ENCODE results near the gene HHIPL2. TPM values are rescaled to one million over a fixed set of nuclear protein-coding genes. Genes with fewer than 3 reads are reported as not detected.

The HHIPL2 gene
- total RNA-seq (2022; extraction: Qiagen RNA extraction): 9.2 to 12.0 TPM (median 10.2 TPM) in 5 replicates

DNA sequence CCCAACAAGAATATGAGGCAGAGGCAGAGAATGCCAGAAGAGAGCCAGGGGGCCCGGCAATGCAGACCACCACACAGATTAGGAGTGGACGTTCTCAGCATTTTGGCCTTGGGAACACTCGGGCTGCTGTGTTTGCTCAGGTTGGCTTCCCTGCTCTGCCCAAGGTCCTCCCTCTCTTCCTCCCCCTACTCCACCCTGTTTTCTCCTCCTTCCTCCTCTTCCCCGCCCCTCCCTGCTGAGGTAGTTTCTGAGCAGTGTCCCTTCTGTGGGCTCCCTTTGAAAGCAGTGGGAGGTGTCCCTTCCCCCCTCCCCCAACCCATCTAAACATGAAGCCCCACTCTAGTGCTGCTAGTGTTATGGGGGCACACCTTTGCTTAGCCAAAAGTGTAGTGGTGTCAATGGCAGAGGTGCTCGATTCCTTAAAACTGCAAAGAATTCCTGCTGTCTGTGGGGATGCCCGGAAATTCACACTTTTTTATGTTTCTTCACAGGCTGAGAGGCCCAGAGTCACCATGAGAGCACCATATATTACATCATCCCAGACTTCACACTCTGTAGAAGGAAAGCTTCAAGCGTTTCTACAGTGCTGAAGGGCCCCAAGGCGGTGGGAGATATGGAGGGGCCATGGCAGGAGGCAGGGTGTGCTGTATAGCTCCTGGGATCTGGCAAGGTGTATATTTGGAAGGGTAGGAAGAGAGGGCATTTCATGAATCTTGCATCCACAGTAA, at the start of gene HHIPL2:
Gene HHIPL2, minus strand, starts transcription at position 161 of the 728 bp plus-strand sequence. Its CDS starts 60 bp downstream, at position 101.

DNA sequence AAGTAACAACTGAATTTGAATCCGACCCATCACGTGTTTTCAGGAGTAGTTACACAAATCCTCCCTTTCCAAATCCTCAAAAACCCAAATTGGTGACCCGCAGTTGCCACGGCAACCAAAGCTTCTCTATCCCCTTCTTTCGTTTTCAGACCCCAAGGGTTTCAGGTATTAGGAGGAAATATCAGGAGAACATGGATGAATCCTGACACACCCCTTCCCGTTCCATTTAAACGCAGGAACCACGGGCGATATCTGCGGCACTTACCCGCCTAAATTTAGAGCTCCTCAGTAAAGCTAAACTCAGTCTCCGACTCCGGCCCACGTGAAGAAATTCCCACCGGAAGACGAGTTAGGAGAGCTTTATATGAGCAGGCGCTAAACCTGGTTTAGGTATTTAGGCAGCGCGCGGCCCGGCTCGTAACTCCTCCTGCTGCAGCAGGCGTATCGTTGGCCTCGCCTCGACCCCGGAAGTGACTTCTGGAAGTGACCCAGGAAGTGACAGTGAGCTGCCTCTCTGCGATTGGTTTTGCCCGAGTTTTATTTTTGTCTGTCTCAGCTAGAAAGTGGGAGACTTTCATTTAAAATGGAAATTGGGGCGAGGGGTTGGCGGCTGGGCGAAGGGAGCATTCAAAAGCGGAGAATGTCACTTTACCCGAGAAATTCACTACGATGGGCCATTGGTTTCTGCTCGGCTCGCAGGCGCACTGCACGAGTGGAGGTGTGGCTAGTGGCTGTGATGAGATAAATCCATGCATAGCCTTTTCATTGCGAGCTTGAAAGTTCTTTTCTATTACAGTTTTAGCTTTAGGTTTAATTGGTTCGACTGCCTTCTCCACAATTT, 41.8 kb upstream of the HHIPL2 start, which contains the start of gene TAF1A:
Gene TAF1A, minus strand, starts transcription at position 472 of the 841 bp plus-strand sequence.

Other genes starting within 250 kb of the HHIPL2 start
- gene TAF1A, start 41.8 kb upstream of the HHIPL2 start, total RNA-seq (2022; extraction: Qiagen RNA extraction): 8.2 to 10.1 TPM (median 8.7 TPM) in 5 replicates
- 17.2 to 25.9 TPM (median 24.6 TPM) in 5 replicates for gene MIA3, start 70.0 kb upstream of the HHIPL2 start, total RNA-seq (2022; extraction: Qiagen RNA extraction)
- gene AIDA, start 164.4 kb upstream of the HHIPL2 start, total RNA-seq (2022; extraction: Qiagen RNA extraction): 65.7 to 80.6 TPM (median 70.9 TPM) in 5 replicates
- gene BROX, start 164.5 kb upstream of the HHIPL2 start, total RNA-seq (2022; extraction: Qiagen RNA extraction): 19.1 to 28.1 TPM (median 24.1 TPM) in 5 replicates
- gene FAM177B, start 189.1 kb upstream of the HHIPL2 start, total RNA-seq (2022; extraction: Qiagen RNA extraction): not detected in 5 replicates